Epithelial cell of esophagus (primary cell): Measurements from ENCODE around the gene DTX3.
"Not testable (repeated sequence)": the region's sequence is repeated elsewhere in the genome, so short reads cannot be mapped to it uniquely, and the experiment has no call there.

ENCODE experiments used
- DNase-seq: peaks from one replicate; pipeline ENCODE4 v3.0.0; 2010; ENCODE audit warnings: low read depth
- H3K4me3 ChIP-seq: 2 replicates; pipeline ENCODE4 v1.5.1; 2011; ENCODE audit warnings: mild to moderate bottlenecking, low read length, control low read depth
- TF ChIP-seq, protein P1 (sequence below): IDR thresholded peaks from 2 replicates; pipeline ENCODE4 v1.5.1; 2011; ENCODE audit warnings: low read depth, mild to moderate bottlenecking, low read length, control low read depth, inconsistent platforms; ENCODE audit not compliant: insufficient read depth; ENCODE audit errors: missing control alignments

Gene DTX3

GRCh38 chr12:57637364-57637763, 32.7 kb downstream of the DTX3 start:
- no peak overlapping the region for H3K4me3 ChIP-seq
- no peak for DNase-seq
- TF ChIP-seq, protein P1, sequence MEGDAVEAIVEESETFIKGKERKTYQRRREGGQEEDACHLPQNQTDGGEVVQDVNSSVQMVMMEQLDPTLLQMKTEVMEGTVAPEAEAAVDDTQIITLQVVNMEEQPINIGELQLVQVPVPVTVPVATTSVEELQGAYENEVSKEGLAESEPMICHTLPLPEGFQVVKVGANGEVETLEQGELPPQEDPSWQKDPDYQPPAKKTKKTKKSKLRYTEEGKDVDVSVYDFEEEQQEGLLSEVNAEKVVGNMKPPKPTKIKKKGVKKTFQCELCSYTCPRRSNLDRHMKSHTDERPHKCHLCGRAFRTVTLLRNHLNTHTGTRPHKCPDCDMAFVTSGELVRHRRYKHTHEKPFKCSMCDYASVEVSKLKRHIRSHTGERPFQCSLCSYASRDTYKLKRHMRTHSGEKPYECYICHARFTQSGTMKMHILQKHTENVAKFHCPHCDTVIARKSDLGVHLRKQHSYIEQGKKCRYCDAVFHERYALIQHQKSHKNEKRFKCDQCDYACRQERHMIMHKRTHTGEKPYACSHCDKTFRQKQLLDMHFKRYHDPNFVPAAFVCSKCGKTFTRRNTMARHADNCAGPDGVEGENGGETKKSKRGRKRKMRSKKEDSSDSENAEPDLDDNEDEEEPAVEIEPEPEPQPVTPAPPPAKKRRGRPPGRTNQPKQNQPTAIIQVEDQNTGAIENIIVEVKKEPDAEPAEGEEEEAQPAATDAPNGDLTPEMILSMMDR, result no peak

GRCh38 chr12:57638096-57638495, 33.5 kb downstream of the DTX3 start:
- H3K4me3 ChIP-seq, result no peak overlapping the region
- no peak for DNase-seq
- TF ChIP-seq, protein P1, result no peak

- TF ChIP-seq, protein P1, result no peak
- H3K4me3 ChIP-seq, result no peak overlapping the region
- DNase-seq, result no peak
Measured at GRCh38 chr12:57640175-57641042, 35.8 kb downstream of the DTX3 start.

- DNase-seq, result no peak
- no peak overlapping the region for H3K4me3 ChIP-seq
- TF ChIP-seq, protein P1, result no peak
Measured at GRCh38 chr12:57641699-57642442, 37.2 kb downstream of the DTX3 start.

- DNase-seq, H3K4me3 ChIP-seq: not testable (repeated sequence)
Measured at GRCh38 chr12:57645990-57646658, 41.5 kb downstream of the DTX3 start.

- not testable (repeated sequence) for DNase-seq, H3K4me3 ChIP-seq
Measured at GRCh38 chr12:57646659-57647049, 42.0 kb downstream of the DTX3 start.

DNA sequence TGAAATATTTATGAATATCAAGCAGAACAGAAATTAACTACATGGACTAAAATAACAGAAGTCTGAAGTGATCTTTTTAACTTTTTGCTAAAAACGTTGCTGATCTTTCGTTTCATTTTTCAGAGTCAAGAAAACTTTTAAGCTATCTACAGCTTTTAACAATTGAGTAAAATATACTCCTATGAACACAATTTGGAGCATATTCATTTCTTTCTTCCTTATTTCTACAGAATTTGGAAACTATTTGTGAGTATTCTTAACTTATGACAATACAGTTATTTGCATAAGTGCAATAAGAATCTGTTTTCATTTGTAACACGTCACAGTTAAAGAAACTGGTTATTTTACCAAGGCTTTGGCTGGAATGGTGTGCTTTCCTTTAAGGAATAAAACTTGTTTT, 49.4 kb downstream of the DTX3 start:
- DNase-seq, result no peak
- TF ChIP-seq, protein P1, result no peak
- H3K4me3 ChIP-seq, result no peak overlapping the region
